DOHH2 (cell line): ENCODE results near the gene CPED1.

Source experiments
- CTCF ChIP-seq: fragments of 200-600 bp; sonication (generic); IDR thresholded peaks from one replicate; pipeline ENCODE4 v1.5.1; 2014; ENCODE audit warnings: antibody characterized with exemption, mild to moderate bottlenecking, low read depth, low read length; ENCODE audit not compliant: poor library complexity, severe bottlenecking
- EZH2phosphoT487 ChIP-seq: fragments of 200-600 bp; sonication (generic); IDR thresholded peaks from 2 replicates; pipeline ENCODE4 v1.6.1; 2017; ENCODE audit warnings: borderline replicate concordance, mild to moderate bottlenecking, antibody characterized with exemption, low read length, moderate library complexity, mixed read lengths

DNA sequence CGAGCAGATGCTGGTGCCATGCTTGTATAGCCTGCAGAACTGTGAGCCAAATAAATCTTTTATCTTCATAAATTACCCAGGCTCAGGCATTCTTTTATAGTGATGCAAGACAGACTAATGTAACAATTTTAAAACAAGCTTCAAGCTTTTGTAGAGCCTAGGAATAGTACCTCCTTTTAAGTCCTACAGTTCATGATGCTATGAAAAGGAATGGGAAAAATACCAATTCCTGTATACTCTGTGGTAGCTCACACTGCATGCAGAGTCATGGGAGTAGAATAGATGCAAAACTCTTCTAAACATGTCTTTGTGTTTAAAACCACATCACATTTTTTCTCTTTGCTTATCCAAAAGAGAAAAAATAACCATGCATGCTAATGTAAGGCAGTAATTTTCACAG is 273.7 kb downstream of the CPED1 start:
- TF ChIP-seq CTCF: no peak
- TF ChIP-seq EZH2phosphoT487: no peak
